Measurements from ENCODE around the gene WNT9B. TPM values are rescaled to one million over a fixed set of nuclear protein-coding genes. Genes with fewer than 3 reads are reported as not detected.
A peak's percentile ranks its signal among the peaks of the same experiment; 100 is the strongest.

Gene WNT9B
- total and polyA plus RNA-seq, 2 of the 13 experiments (the other 11 are each of a cell fraction or from before 2014, with no cell fraction given), result not detected

- TF ChIP-seq NFE2 (CRISPR knock-in tag; IDR thresholded peaks at IDR 0.05) (no peak), ZNF331 (CRISPR knock-in tag; IDR thresholded peaks at IDR 0.05) (peak; percentile 49), KLF15 (CRISPR knock-in tag; IDR thresholded peaks at IDR 0.05; ENCODE audit: borderline replicate concordance) (no peak), ZNF333 (CRISPR knock-in tag; IDR thresholded peaks at IDR 0.05; ENCODE audit: borderline replicate concordance) (peak; percentile 84; the same call in 1 of the 2 replicates), JUN (CRISPR knock-in tag; IDR thresholded peaks at IDR 0.05) (peak; percentile 87), LBX2 (CRISPR knock-in tag; IDR thresholded peaks at IDR 0.05; ENCODE audit: borderline replicate concordance) (peak; percentile 77; the same call in 1 of the 2 replicates), ZNF75D (CRISPR knock-in tag; IDR thresholded peaks at IDR 0.05; ENCODE audit: borderline replicate concordance) (peak; percentile 70; the same call in 1 of the 2 replicates), ARNT (IDR thresholded peaks at IDR 0.05) (no peak), RARA (CRISPR knock-in tag; IDR thresholded peaks at IDR 0.05) (no peak; the same call in 1 of the 2 replicates), FOSL2 (CRISPR knock-in tag; IDR thresholded peaks at IDR 0.05) (peak; percentile 43; the same call in 1 of the 2 replicates), ZNF790 (CRISPR knock-in tag; IDR thresholded peaks at IDR 0.05; ENCODE audit: borderline replicate concordance) (no peak), ZIK1 (CRISPR knock-in tag; IDR thresholded peaks at IDR 0.05; ENCODE audit: borderline replicate concordance, low read depth) (no peak; the same call in 1 of the 2 replicates), ZNF816 (CRISPR knock-in tag; IDR thresholded peaks at IDR 0.05; ENCODE audit: borderline replicate concordance) (no peak), CHD2 (IDR thresholded peaks at IDR 0.05; ENCODE audit: low read depth, low read length) (0 out of 2 replicates have a peak, but pooled peaks have one; percentile 9), MAFK (conservative IDR thresholded peaks at IDR 0.05 in 1 of 2, IDR thresholded peaks at IDR 0.05 in 1 of 2; ENCODE audit: low read length in 2 of 2) (no peak), MEF2D (CRISPR knock-in tag; IDR thresholded peaks at IDR 0.05) (peak; percentile 95), ZNF562 (CRISPR knock-in tag; IDR thresholded peaks at IDR 0.05; ENCODE audit: borderline replicate concordance) (no peak), GLI4 (CRISPR knock-in tag; IDR thresholded peaks at IDR 0.05; ENCODE audit: borderline replicate concordance) (no peak), ZNF510 (CRISPR knock-in tag; IDR thresholded peaks at IDR 0.05; ENCODE audit: low read depth) (peak; percentile 97), MED13 (CRISPR knock-in tag; IDR thresholded peaks at IDR 0.05) (peak; percentile 83), EED (CRISPR knock-in tag; IDR thresholded peaks at IDR 0.05) (peak; percentile 99), TRIM24 (CRISPR knock-in tag; IDR thresholded peaks at IDR 0.05) (no peak)
- TF ChIP-seq, protein P1, sequence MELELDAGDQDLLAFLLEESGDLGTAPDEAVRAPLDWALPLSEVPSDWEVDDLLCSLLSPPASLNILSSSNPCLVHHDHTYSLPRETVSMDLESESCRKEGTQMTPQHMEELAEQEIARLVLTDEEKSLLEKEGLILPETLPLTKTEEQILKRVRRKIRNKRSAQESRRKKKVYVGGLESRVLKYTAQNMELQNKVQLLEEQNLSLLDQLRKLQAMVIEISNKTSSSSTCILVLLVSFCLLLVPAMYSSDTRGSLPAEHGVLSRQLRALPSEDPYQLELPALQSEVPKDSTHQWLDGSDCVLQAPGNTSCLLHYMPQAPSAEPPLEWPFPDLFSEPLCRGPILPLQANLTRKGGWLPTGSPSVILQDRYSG (CRISPR knock-in tag; IDR thresholded peaks at IDR 0.05), result no peak
- TF ChIP-seq, protein P2, sequence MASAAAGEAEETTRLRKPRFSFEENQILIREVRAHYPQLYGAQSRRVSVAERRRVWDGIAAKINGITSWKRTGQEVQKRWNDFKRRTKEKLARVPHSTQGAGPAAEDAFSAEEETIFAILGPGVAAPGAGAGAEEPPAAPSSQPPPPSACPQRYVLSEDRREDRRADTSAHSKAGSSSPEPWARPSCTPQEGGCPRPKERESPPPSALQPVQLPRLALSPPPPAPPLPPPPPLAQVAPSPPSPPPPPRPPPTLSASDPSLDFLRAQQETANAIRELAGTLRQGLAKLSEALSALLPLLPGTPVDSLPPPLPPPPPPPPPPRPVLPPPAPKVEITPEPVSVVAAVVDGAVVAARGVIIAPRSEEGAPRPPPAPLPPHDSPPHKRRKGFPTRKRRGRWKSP (CRISPR knock-in tag; IDR thresholded peaks at IDR 0.05), result peak; percentile 54; the same call in 1 of the 2 replicates
- TF ChIP-seq, protein P3, sequence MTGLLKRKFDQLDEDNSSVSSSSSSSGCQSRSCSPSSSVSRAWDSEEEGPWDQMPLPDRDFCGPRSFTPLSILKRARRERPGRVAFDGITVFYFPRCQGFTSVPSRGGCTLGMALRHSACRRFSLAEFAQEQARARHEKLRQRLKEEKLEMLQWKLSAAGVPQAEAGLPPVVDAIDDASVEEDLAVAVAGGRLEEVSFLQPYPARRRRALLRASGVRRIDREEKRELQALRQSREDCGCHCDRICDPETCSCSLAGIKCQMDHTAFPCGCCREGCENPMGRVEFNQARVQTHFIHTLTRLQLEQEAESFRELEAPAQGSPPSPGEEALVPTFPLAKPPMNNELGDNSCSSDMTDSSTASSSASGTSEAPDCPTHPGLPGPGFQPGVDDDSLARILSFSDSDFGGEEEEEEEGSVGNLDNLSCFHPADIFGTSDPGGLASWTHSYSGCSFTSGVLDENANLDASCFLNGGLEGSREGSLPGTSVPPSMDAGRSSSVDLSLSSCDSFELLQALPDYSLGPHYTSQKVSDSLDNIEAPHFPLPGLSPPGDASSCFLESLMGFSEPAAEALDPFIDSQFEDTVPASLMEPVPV (CRISPR knock-in tag; IDR thresholded peaks at IDR 0.05), result peak; percentile 96; the same call in 1 of the 2 replicates
These were observed 71.6 kb downstream of the WNT9B start, which contains the start of gene GOSR2 (continued) for GRCh38 chr17:46922804-46923635.
